K562 (cell line): Measurements from ENCODE around the gene ATXN7L2. TPM values are rescaled to one million over a fixed set of nuclear protein-coding genes. Genes with fewer than 3 reads are reported as not detected.
"Not testable (repeated sequence)": the region's sequence is repeated elsewhere in the genome, so short reads cannot be mapped to it uniquely, and the experiment has no call there.

Experiments
- ATAC-seq: fragments of 200-7000 bp; cut with Tn5 transposase; 3 replicates; pipeline ENCODE4 v1.9.1; 2020; ENCODE audit warnings: moderate library complexity
- BruUV-seq: library from RNA; stranded (reverse); fragments of 400-500 nt; replicated peaks from 2 replicates; lab custom pipeline; 2021; lab: Mats Ljungman, UMichigan
- CTCF ChIA-PET: fragments of 300-600 bp; formaldehyde crosslinking; extraction: SDS; loops from one replicate; lab custom pipeline; 2021; ENCODE audit warnings: low intra/inter-chr PET ratio; lab: Yijun Ruan, JAX
- POLR2A ChIA-PET: fragments of 300-600, 350-650 bp; sonication (Branson Sonifier 250); formaldehyde crosslinking; extraction: SDS; loops from one replicate; lab custom pipeline; 2021; ENCODE audit warnings: antibody characterized with exemption, inconsistent platforms; lab: Yijun Ruan, JAX
- DNase-seq, 4 experiments: peaks; one replicate each; pipeline versions ENCODE4 v3.0.0 to v3.0.0-alpha.2; 2011 to 2018; ENCODE audit warnings: low spot score in 3 of 4, mixed read lengths in 3 of 4; ENCODE audit errors: extremely low read depth in 1 of 4
- FAIRE-seq: peaks from 2 replicates; lab custom pipeline; 2011; peaks lifted over from hg19 to GRCh38; lab: Jason Lieb, UNC
- H2AFZ ChIP-seq: 2 replicates; pipeline ENCODE4 v1.6.0; 2011; ENCODE audit warnings: low read depth, low read length, control low read depth, inconsistent platforms
- H3K27ac ChIP-seq: fragments of 200-600 bp; 3 replicates; pipeline ENCODE4 v1.8.0; 2011; ENCODE audit warnings: low read depth, mild to moderate bottlenecking, control low read depth, inconsistent platforms, low read length, moderate library complexity, mixed read lengths; ENCODE audit errors: extremely low read depth
- H3K27me3 ChIP-seq, 2 experiments: fragments of 300-600 bp in 1 of 2; 2 replicates in 1 of 2; 3 replicates in 1 of 2; pipeline versions ENCODE4 v1.6.0 to v1.8.0; 2011; ENCODE audit warnings: inconsistent platforms in 2 of 2, low read length in 2 of 2, mild to moderate bottlenecking in 1 of 2, mixed read lengths in 1 of 2, moderate library complexity in 1 of 2; ENCODE audit not compliant: control insufficient read depth in 2 of 2, insufficient read depth in 2 of 2
- H3K36me3 ChIP-seq: fragments of 300-600 bp; 3 replicates; pipeline ENCODE4 v1.8.0; 2011; ENCODE audit warnings: mild to moderate bottlenecking, low read length, inconsistent platforms; ENCODE audit not compliant: control insufficient read depth, insufficient read depth
- H3K4me1 ChIP-seq, 2 experiments: fragments of 200-600 bp in 1 of 2; replicated peaks in 1 of 2; 2 replicates in 1 of 2; 3 replicates in 1 of 2; pipeline versions ENCODE4 v1.5.1 to v1.8.0; 2011; ENCODE audit warnings: inconsistent platforms in 2 of 2, low read length in 2 of 2, mild to moderate bottlenecking in 1 of 2, mixed read lengths in 1 of 2, moderate library complexity in 1 of 2; ENCODE audit not compliant: control insufficient read depth in 2 of 2, insufficient read depth in 2 of 2
- H3K4me2 ChIP-seq: 2 replicates; pipeline ENCODE4 v1.6.1; 2011; ENCODE audit warnings: low read length, control low read depth, inconsistent platforms, mixed read lengths; ENCODE audit not compliant: insufficient read depth
- H3K4me3 ChIP-seq: fragments of 200-600 bp; sonication (generic), shearing (Covaris generic); 2 replicates; pipeline ENCODE4 v1.5.1; 2016; ENCODE audit warnings: control low read depth, inconsistent platforms
- H3K79me2 ChIP-seq: fragments of 200-600 bp; 3 replicates; pipeline ENCODE4 v1.8.0; 2011; ENCODE audit warnings: low read length, inconsistent platforms; ENCODE audit not compliant: control insufficient read depth, insufficient read depth
- H3K9ac ChIP-seq, 2 experiments: 2 replicates each; pipeline versions ENCODE4 v1.6.0 to v1.6.1; 2011; ENCODE audit warnings: low read depth in 2 of 2, low read length in 2 of 2, control low read depth in 1 of 2, inconsistent platforms in 1 of 2, mild to moderate bottlenecking in 1 of 2, mixed read lengths in 1 of 2; ENCODE audit not compliant: insufficient read depth in 1 of 2
- H3K9me1 ChIP-seq: one replicate; pipeline ENCODE4 v1.6.0; 2011; ENCODE audit warnings: inconsistent platforms, mild to moderate bottlenecking, low read length, moderate library complexity; ENCODE audit not compliant: control insufficient read depth, insufficient read depth
- H3K9me3 ChIP-seq: replicated peaks from 2 replicates; pipeline ENCODE4 v1.5.1; 2011; ENCODE audit warnings: low read depth, low read length, inconsistent platforms; ENCODE audit not compliant: control insufficient read depth, insufficient read depth
- H4K20me1 ChIP-seq: replicated peaks from 2 replicates; pipeline ENCODE4 v1.6.1; 2011; ENCODE audit warnings: low read length, inconsistent platforms, mixed read lengths; ENCODE audit not compliant: control insufficient read depth, insufficient read depth
- GTF2E2 ChIP-seq: fragments of 200-800 bp; sonication (Bioruptor generic); IDR thresholded peaks from 2 replicates; pipeline ENCODE4 v1.6.1; 2016; ENCODE audit warnings: missing genetic modification characterization, missing compliant biosample characterization
- JUNB ChIP-seq: fragments of 450-650 bp; formaldehyde crosslinking; conservative IDR thresholded peaks from 2 replicates; pipeline ENCODE4 v1.4.0; 2020; ENCODE audit warnings: mild to moderate bottlenecking
- PHB ChIP-seq: fragments of 250-450 bp; sonication (Bioruptor Pico); IDR thresholded peaks from 2 replicates; pipeline ENCODE4 v1.5.0; 2021
- SIRT6 ChIP-seq: IDR thresholded peaks from one replicate; pipeline ENCODE4 v1.6.1; 2012; ENCODE audit warnings: low read depth, mild to moderate bottlenecking, control low read depth, inconsistent platforms, low read length, moderate library complexity
- U2AF1 ChIP-seq: fragments of 200-400 bp; formaldehyde crosslinking; optimal IDR thresholded peaks from 2 replicates; pipeline ENCODE3; 2017; ENCODE audit warnings: mild to moderate bottlenecking, low read depth, low read length, moderate library complexity
- WGBS: fragments of 100-300 bp; shearing (Covaris generic); methylation state at CpG from one replicate; pipeline ENCODE4 v1.1.6; 2016; ENCODE audit warnings: low coverage, mixed read lengths; ENCODE audit not compliant: insufficient coverage; ENCODE audit errors: missing lambda C conversion rate; 5-methylcytosine and 5-hydroxymethylcytosine counted together
- in situ Hi-C: fragments of 300-500 bp; cut with MboI; formaldehyde crosslinking; loops from 4 replicates; pipeline ENCODE4 v1.15.0; 2018; ENCODE audit warnings: inconsistent platforms, mixed read lengths
- intact Hi-C: fragments of 100-400 bp; cut with micrococcal nuclease; formaldehyde crosslinking; loops from 2 replicates; pipeline ENCODE4 v1.14.2; 2022
- polyA plus RNA-seq, 8 experiments: library from polyadenylated mRNA; depleted of rRNA in 4 of 8; stranded (reverse) in 5 of 8; unstranded in 3 of 8; fragments of >200 nt; fragmentation: Nextera tagmentation in 2 of 8; fragmentation: Illumina TruSeq in 1 of 8; extraction: Ambion mirVana in 2 of 8; extraction: Trizol in 1 of 8; gene quantifications; 2 replicates each; pipeline versions ENCODE4 v1.2.1 to v1.2.3, GENCODE V29; 2011 to 2014; ENCODE audit warnings: inconsistent platforms in 1 of 8, missing spikeins in 1 of 8
- total RNA-seq, 7 experiments: library from RNA; depleted of rRNA in 6 of 7; stranded (reverse); fragments of >200 nt in 6 of 7; fragmentation: Illumina TruSeq in 2 of 7; extraction: Trizol in 2 of 7; gene quantifications; 2 replicates each; pipeline versions ENCODE4 v1.2.1 to v1.2.3, GENCODE V29; 2011 to 2021; ENCODE audit warnings: low replicate concordance in 1 of 7

Gene ATXN7L2
- total and polyA plus RNA-seq, 9 of the 15 experiments (the other 6 are each of a cell fraction or from before 2014, with no cell fraction given), result 0.21 to 10.4 (median 5.8) TPM

- TF ChIP-seq JUNB (CRISPR knock-in tag), result no peak
- no peak for TF ChIP-seq GTF2E2 (tag)
- no peak for TF ChIP-seq PHB (CRISPR knock-in tag)
- no peak for TF ChIP-seq SIRT6
- TF ChIP-seq U2AF1, result no peak
Observed at GRCh38 chr1:109472779-109473178, 10.9 kb upstream of the ATXN7L2 start (continued).

- H3K9ac ChIP-seq, H4K20me1 ChIP-seq, ATAC-seq, H3K36me3 ChIP-seq, FAIRE-seq, H3K9me3 ChIP-seq, H3K27ac ChIP-seq, H2AFZ ChIP-seq, in situ Hi-C loops, H3K4me3 ChIP-seq, H3K4me2 ChIP-seq, DNase-seq, H3K9me1 ChIP-seq, intact Hi-C loops, H3K79me2 ChIP-seq, BruUV-seq: not testable (repeated sequence)
- ChIA-PET POLR2A (interaction anchor here (0.6 kb wide), 1 partner anchor 94 kb away, joined by 3 read pairs; no protein-coding TSS in a partner anchor), CTCF (interaction anchor here (0.5 kb wide), 1 partner anchor 95 kb away, joined by 3 read pairs; no protein-coding TSS in a partner anchor)
- peaks cover 53 to 86% of the 10 kb centered on the region in 2 experiments for H3K27me3 ChIP-seq
- WGBS, result 5% methylated on average over 12 of the region's 12 CpGs
- H3K4me1 ChIP-seq, result peaks cover 6 to 11% of the 10 kb centered on the region in 2 experiments; a peak in 4 of 5 replicates
Observed at GRCh38 chr1:109473284-109474057, 10.2 kb upstream of the ATXN7L2 start.
